GM18951 (cell line): ENCODE data around the gene AFMID.

ENCODE experiments used
- POLR2A ChIP-seq: IDR thresholded peaks from 4 replicates; pipeline ENCODE4 v1.6.1; 2011; ENCODE audit warnings: mild to moderate bottlenecking; ENCODE audit not compliant: insufficient read length, insufficient read depth; ENCODE audit errors: extremely low read depth
- in situ Hi-C: fragments of 300-500 bp; cut with MboI; formaldehyde crosslinking; loops from one replicate; pipeline ENCODE4 v1.12.0; 2022; ENCODE audit warnings: low sequenced_read_pairs, mixed read lengths, inconsistent platforms; ENCODE audit not compliant: unreplicated experiment

The AFMID gene

DNA sequence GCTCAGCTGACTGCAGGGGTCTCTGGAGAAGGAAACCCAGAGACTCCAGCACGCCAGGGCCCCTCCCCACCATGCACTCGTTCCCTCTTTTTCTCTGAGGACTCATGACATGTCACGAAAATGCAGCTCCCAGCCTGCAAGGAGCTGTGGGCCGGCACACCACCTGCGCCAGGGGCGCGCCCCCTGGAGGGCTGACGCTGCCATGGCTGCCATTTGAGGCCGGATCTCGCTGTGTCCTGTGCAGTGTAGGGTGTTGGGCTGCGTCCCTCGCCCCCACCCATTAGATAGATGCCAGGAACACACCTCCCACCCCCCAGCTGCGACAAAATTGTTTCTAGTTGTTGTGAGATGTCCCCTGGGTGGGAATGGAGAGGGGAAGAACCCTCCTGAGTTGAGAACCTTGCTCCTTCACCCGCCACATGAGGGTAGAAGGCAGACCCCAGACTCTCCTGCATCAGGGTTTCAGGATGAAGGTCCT lies 10.6 kb upstream of the AFMID start:
- in situ Hi-C loops: no loop called here
- TF ChIP-seq POLR2A: peak; percentile 39

DNA sequence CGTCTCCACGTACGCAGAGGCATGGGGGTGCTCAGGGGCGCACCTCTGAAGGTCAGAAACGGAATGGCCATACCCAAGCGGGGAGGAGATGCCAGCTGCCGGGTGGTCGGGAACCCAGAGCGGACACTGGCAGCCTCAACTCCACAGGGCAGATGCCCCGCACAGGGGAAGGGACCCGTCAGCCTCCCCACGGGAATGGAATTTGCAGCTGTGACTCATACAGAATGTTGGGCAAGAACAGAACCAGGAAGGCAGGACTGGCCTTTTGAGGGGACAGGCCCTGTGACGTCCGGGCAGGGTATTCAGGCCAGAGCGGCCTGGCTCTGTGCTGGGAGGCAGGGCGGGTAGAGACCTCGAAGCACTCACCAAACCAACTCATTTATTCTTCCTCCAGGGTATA lies 7.8 kb upstream of the AFMID start:
- in situ Hi-C loops: no loop called here
- TF ChIP-seq POLR2A: no peak

DNA sequence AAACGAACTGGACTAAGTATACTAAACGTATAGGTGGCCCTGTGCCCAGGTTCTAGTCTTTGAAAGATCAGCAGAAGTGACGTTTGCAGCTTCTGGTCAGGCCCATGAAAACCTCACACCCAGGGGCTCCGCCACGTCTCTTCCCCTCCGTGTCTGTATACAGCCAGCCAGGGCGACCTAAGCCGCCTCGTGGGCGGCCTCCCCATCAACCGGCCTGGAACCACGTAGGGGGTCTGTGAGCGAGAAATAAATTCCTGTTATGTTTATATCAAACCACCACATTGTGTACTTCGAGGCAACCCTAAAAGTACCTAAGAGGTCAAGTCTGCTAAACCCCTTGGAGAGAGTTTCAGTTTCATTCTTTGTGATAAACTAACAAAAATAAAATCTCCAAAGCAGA lies 7.1 kb upstream of the AFMID start:
- TF ChIP-seq POLR2A: no peak
- in situ Hi-C loops: loop anchor here (5.0 kb wide), 1 partner anchor 63 kb away; no protein-coding TSS in a partner anchor

DNA sequence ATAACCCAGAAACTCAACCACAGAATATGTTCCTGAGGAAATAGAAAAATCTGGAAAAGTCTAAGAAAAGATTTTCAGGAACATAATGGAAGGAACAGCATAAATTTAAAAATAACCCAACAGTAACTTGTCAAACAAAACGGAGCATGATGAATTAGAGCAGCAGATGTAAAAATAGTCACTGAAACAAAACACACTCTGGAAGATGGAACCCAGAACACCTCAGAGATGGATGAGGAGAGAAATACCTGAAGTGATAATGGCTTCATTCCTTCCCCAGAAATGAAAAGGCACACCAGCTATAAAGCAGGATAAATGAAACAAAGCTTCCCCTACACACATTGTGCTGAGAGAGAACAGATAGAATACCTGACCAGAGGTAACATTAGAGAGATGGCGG lies 6.7 kb upstream of the AFMID start:
- in situ Hi-C loops: loop anchor here (5.0 kb wide), 1 partner anchor 63 kb away; no protein-coding TSS in a partner anchor
- no peak for TF ChIP-seq POLR2A

DNA sequence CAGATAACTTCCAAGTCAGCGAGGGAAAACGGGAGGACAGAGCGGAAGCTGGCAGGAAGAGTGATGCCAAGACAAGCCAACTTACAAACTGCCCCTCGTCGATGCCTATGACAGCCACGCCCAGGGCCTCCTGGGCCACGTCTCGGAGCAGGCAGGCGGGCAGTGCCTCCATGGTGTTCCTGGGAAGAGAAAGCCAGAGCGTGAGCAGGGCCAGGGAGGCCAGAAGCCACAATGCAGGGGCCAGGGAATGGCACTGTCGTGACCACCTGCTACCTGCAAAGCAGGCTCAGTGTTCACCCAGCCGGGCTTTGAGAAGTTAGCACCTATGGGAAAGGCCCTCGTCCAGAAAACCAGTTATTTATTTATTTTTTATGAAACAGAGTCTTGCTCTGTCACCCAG lies 4.7 kb upstream of the AFMID start:
- TF ChIP-seq POLR2A: no peak
- in situ Hi-C loops: loop anchor here (5.0 kb wide), 1 partner anchor 65 kb away; no protein-coding TSS in a partner anchor

DNA sequence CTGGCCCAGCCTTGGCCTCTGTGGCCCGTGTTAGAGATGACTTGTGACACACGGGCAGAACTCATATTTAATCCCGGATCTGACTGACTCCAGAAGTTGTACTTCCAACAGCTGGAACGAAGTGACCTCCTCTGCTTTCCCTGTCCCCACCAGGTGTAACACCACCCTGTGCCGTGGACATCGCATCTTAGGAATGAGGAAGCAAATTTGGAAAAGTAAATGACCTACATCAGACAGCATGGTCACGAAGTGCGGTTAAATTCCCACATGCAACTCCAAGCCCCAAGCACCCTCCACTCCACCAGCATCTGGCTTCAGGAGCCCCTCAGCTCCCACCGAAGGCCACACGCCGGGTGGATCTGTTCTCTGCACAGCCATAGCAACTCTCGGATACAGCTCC lies 3.2 kb upstream of the AFMID start:
- in situ Hi-C loops: loop anchor here (5.0 kb wide), 1 partner anchor 67 kb away; no protein-coding TSS in a partner anchor
- no peak for TF ChIP-seq POLR2A

DNA sequence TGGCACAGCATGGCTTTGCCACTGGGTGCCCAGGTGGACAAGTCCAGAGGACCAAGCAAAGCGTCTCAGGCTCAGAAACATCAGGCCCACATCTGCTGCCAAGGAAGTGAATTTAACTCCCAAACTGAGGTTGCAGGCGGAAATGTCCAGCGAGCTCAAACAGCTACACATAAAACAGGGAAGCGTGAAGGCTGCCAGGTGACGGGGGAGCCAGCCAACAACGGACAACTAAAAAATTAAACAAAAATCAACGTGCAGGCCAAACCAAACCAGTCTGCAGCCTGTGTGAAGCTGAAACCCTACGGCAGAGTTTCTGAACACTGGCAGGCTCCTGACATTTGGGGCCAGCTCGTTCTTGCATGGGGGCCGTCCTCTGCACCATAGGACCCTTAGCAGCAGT lies 2.8 kb upstream of the AFMID start:
- TF ChIP-seq POLR2A: no peak
- in situ Hi-C loops: loop anchor here (5.0 kb wide), 1 partner anchor 67 kb away; no protein-coding TSS in a partner anchor

GRCh38 chr17:78184868-78185267 lies 2.3 kb upstream of the AFMID start:
- no peak for TF ChIP-seq POLR2A
- in situ Hi-C loops: loop anchor here (5.0 kb wide), 1 partner anchor 68 kb away; no protein-coding TSS in a partner anchor

- TF ChIP-seq POLR2A: no peak
- in situ Hi-C loops: no loop called here
Observed at GRCh38 chr17:78185981-78186691, 1.0 kb upstream of the AFMID start.

- in situ Hi-C loops: no loop called here
Observed at GRCh38 chr17:78196716-78197115, 9.6 kb downstream of the AFMID start.

DNA sequence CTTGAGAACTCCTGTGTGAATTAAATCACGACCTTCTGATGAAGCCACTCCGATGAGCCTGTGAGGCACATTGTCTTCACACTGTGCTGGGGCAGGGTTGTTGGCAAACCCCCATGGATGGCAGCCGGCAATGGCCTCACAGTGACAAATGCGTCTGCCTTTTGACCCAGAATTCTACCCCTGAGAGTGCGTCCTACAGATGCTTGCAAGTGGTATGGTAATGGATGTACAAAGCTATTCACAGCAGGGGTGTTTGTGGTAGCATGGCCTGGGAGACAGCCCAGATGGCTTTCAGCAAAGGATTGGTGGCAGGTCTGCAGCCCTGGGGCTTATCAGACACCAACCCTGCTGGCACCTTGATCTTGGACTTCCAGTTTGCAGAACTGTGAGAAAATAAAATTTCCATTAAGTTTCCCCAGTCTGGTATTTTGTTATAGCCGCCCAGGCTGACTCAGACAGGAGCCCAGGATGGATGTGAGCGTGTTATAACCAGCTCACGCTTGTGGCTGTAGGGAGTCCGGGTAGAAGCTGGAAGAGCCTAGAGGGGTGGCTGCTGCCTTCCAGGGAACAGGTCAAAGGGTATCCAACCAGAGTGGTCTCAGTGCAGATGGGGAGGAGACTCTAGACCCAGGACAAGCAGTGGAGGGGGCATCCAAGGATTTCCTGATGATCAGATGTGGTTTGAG lies 10.1 kb downstream of the AFMID start:
- in situ Hi-C loops: no loop called here
- TF ChIP-seq POLR2A: no peak

More at GRCh38 chr17:78196716-78197115, 9.6 kb downstream of the AFMID start:
- TF ChIP-seq POLR2A: no peak

DNA sequence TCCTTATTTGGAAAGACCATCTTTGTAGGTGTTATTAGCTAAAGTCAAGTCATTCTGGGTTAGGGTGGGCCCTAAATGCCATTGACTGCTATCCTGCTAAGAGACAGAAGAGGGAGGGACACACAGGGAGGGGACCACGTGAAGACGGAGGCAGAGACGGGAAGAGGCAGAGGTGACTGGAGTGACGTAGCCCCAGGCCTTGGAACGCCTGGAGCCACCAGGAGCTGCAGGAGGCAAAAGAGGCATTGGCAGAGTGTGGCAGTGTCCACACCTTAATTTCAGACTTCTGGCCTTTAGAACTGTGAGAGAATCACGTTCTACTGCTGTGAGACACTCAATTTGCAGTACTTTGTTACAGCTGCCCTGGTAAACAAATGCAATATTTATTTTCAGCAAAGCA lies 13.3 kb downstream of the AFMID start:
- TF ChIP-seq POLR2A: no peak
- in situ Hi-C loops: no loop called here

DNA sequence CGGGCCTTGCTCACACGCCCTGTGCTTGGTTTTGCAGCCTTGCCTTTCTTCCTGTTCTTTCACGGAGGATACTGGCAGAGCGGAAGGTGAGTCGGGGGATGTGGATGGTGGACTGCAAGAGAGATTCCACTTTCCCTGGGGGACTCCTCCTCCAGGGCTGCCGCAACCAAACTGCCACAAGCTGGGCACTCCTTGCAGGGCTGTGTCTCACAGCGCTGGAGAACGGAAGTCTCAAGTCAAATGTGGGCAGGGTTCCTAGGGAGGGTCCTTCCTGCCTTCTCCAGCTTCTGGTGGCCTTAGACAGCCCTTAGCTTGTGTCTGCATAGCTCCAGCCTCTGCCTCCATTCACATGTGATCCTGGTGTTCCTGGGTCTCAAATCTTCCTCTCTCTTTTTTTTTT lies 15.5 kb downstream of the AFMID start:
- TF ChIP-seq POLR2A: no peak
- in situ Hi-C loops: no loop called here

DNA sequence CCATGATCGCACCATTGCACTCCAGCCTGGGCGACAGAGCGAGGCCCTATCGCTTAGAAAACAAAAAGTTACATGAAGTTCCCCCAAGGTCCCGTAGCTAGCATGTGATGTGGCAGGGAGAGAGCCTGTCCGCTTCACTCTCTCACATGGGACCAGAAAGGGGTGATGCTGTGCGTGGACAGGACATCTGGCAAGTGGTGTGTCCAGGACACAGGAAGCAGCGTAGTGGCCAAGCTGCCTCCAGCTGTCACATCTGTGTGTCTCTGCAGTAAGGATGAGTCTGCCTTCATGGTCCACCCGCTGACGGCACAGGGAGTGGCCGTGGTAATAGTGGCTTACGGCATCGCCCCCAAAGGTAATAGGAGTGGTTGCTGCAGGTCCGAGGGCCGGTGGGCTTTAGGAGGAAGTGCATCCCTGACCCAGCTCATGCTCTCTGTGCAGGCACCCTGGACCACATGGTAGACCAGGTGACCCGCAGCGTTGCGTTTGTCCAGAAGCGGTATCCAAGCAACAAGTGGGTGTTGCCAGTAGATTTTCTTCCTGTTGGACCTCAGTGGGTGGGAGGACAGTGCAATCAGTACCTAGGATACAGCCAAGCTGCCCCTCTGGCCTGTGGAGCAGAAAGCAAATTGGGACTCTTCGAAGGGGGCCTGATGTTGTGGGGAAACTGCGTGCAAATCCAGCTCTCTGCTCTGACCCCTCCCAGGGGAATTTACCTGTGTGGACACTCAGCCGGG lies 17.4 kb downstream of the AFMID start:
- in situ Hi-C loops: no loop called here
- TF ChIP-seq POLR2A: no peak
